ENCODE results near the gene EXT2. TPM values are rescaled to one million over a fixed set of nuclear protein-coding genes. Genes with fewer than 3 reads are reported as not detected.

EXT2 gene
- total RNA-seq, 1 donor from 2014 or later = 30.7 TPM

DNA sequence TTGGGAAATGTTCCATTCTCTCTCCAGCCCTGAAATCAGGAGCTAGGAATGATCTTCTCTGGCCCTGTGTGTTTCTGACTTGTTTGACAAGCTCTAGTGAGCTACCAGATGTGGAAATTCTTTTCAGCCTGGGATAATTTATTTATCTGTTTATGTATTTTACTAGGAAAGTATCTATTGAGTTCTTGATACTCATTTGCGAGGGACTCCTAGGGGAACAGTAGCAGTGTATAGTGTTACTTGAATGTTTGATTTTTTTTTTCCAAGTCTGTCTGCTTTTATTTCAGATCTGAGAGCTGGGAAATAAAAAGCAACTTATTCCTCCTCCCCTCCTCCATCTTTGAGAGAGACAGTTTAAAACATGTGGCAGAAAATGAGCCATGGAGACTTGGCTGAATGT lies 122.0 kb downstream of the EXT2 start:
- DNase-seq (ENCODE audit: missing footprints) = no peak
- intact Hi-C loops (cut with DNase I) = no loop called here
- no peak for ATAC-seq

DNA sequence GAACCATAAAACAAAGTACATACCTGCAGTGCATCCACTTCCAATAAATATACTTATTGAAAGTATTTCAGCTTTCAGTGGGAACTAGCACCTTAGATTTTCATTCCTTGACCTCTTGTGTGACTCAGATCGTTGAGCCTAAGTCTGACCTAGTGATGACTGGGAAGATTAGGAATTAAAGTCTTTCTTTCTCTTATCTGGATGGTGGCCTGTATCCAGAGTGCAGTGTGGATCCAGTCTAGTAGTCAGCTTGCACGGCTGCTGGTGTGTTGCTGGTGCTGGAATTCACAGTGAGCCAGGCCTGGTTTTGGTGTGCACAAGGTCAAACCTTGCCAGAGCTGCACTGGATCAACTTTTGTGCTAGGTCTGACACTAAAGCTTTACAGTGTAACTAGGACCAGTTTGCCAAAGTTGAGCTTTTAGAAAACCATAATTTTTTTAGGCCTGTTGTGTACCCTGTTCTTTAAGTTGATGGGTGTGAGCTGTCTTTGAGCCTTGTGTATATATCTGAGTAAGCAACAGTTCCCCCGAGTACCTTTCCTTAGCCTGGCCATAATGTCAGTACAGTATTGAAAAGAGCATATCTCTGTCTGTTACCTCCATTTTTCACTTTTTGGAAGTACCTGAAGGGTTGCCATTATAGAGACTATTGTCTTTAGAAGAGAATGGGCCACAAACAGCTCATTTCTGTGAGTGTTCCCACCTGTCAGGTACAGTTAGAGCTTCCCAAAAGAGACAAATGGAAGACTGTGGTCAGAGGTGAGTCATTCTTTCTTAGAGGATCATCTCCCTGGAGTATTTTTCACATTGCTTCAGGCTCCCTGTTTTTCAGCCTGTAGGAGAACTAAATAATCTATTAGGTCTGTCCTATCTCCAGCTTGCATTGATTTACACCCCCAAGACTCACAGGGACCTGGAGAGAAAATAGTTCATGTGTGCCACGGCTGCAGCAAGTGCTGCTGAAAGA lies 124.6 kb downstream of the EXT2 start:
- ATAC-seq (no peak), DNase-seq (ENCODE audit: missing footprints) (no peak)
- intact Hi-C loops (cut with DNase I) = no loop called here

DNA sequence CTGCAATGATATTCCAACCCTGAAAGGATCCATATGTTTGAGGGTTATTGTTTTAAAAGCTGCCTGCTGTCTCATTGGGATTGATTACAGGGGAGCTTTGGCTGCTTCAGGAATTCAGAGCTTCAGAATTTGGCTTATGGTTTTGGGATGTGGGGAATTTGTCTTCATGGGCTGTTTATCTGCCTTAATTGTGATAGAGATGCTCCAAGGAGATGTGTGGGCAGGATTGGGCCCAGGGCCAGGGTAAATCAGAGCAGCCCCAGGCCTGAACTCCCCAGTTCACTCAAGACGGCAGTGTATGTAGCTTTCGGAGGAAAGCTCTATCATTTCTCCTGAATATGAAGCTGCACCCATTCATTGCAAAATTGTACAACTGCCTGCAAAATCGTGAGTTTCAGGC lies 126.0 kb downstream of the EXT2 start:
- DNase-seq (ENCODE audit: missing footprints) = no peak
- no peak for ATAC-seq
- intact Hi-C loops (cut with DNase I) = no loop called here

DNA sequence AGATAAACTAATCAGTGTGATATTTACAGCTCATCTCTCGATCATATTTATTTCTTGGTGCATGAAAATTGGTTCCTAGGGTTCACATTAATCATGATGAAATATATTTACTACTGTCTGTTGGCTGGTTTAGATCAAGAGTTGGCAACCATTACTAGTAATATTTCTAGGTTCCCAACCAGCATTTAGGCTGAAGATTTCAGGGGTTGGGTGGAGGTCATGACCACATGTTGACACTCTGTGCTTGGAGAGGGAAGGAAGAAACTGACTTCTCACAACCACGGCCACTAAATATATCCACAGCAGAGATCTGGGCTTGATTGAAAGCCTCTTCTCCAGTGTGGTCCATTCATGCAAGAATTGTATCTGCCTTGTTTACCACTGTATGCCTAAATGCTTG lies 126.5 kb downstream of the EXT2 start:
- DNase-seq (ENCODE audit: missing footprints) = no peak
- no peak for ATAC-seq
- intact Hi-C loops (cut with DNase I) = no loop called here

DNA sequence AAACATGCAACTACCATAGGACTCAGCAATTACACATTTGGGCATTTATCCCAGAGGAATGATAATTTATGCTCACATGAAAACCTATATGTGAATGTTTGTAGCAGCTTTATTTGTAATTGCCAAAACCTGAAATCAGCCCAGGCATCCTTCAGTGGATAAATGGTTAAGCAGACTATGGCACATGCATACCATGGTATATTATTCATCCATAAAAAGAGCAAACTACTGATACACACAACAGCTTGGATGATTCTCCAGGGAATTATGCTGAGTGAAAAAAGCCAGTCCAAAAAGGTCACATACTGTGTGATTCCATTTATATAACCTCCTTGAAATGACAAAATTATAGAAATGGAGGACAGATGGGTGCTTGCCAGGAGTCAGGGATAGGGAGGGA lies 127.8 kb downstream of the EXT2 start:
- no peak for ATAC-seq
- intact Hi-C loops (cut with DNase I) = no loop called here

DNA sequence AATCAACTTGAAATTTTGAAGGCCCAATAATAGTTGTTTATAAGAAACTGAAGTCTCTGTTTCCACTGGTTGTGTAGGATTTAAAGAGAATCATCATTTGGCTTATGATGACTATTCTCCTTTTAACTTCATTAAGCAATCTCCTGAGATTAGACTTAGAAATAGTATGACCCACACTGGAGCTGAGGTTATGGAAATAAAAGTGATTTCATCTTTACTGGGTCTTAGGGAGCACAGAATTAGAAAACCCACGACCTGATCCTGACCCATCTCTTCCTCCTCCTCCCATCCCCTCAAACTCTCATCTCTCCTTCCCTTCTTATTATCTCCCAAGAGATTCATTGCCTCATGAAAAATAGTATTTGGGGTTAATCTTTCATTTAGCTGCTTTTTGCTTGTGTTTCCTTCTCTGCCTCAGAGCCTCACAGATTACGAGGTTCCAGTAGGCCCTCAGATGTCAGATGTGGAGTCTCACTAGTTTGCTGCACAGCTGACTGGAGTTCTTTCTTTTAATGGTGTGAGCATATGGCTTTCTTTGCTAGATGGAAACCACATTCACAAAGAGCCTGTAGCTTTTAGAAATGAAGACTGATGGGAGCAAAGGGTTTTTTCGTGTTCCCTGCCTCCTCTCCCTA lies 129.5 kb downstream of the EXT2 start:
- DNase-seq (ENCODE audit: missing footprints) (no peak), ATAC-seq (peak; percentile 54)
- intact Hi-C loops (cut with DNase I) = no loop called here

More for the DNA sequence above, 127.8 kb downstream of the EXT2 start:
- no peak for DNase-seq (ENCODE audit: missing footprints)

DNA sequence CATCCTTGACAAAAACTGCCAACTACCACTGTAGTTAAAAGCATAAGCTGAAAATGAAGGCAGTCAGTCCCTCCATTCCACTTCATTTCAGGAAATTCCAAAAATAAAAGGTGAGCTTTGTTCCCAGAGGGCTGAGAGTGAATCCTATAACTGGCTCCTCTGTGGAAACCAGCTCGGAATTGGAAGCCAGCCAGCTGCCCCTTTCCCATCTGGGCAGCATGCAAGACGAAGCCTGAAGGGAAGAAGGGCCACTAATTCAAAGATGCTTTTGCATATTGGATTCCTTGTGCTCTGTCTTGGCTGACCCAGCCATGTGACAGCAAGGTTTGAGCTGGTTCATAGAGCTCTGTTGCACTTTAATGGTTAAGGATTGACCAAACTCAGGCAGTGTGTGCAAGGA lies 131.0 kb downstream of the EXT2 start:
- DNase-seq (ENCODE audit: missing footprints) (no peak), ATAC-seq (no peak)
- intact Hi-C loops (cut with DNase I) = no loop called here

- intact Hi-C loops (cut with DNase I) = no loop called here
- DNase-seq (ENCODE audit: missing footprints) (no peak), ATAC-seq (no peak)
Observed at GRCh38 chr11:44226945-44227344, 131.5 kb downstream of the EXT2 start.

DNA sequence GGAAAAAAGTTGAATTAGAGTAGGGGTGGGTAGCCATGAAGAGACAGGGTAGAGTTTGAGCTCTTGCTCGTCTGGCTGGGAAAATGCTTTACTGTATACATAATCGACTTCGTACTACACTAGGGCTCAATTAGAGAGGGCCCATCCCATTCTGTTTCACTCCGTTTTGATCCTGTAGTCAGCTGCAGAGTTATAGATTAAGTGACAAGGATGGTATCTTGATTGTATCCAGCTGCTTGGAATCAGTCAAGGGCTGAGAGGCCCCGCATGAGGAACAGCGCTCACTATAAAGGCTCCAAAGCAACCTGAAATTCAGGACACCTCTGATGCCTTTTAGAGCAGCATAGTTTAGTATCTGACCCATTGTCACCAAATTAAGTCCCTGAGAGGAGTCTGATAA lies 132.9 kb downstream of the EXT2 start:
- DNase-seq (ENCODE audit: missing footprints) (no peak), ATAC-seq (no peak)
- intact Hi-C loops (cut with DNase I) = no loop called here

GRCh38 chr11:44229098-44229497 lies 133.6 kb downstream of the EXT2 start:
- ATAC-seq (no peak), DNase-seq (ENCODE audit: missing footprints) (no peak)
- intact Hi-C loops (cut with DNase I) = no loop called here

GRCh38 chr11:44229624-44230023 lies 134.1 kb downstream of the EXT2 start:
- no peak for ATAC-seq
- intact Hi-C loops (cut with DNase I) = no loop called here
- DNase-seq (ENCODE audit: missing footprints) = no peak

- intact Hi-C loops (cut with DNase I) = no loop called here
- no peak for DNase-seq (ENCODE audit: missing footprints)
- ATAC-seq = peak; percentile 79
Observed at GRCh38 chr11:44235765-44236201, 140.3 kb downstream of the EXT2 start.

DNA sequence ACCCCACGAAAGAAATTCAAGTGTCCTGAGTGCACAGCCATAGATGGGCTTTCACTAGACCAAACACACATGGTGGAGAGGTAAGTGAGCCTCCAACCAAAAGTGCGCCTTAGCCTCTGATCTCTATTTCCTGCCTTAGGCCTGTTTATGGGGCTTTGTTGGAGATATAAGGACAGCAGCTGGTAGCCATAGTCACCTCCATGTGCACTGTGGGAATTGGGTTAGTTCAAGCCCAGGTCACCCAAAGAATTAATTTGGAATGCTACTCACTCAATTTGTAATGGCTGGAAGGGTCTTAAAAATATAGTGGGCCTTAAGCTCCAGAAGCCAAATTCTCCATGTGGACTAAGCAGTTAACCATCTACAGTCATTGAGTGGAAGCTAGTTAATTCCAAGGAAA lies 140.8 kb downstream of the EXT2 start:
- DNase-seq (ENCODE audit: missing footprints) (no peak), ATAC-seq (no peak)
- intact Hi-C loops (cut with DNase I) = no loop called here

DNA sequence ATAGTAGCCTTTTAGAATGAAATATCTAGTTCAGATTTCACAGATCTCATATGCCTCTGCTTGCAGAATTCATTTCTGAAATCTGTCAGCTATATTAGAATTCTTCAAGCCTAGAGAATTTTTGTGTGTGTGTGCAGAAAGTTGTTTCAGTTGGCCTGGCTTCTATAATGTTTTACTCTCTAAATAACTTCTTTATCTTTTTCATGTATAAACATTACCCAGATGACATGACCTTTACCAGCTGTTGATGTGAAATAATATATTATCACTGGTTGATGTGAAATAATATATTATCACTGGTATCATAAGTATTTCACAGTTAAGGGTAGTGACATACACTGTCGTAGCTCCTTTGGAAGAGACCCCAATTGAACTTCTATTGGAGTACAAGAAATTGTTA lies 141.7 kb downstream of the EXT2 start:
- no peak for DNase-seq (ENCODE audit: missing footprints)
- intact Hi-C loops (cut with DNase I) = no loop called here
- no peak for ATAC-seq

- ATAC-seq = peak; percentile 90
- intact Hi-C loops (cut with DNase I) = loop anchor here (10.0 kb wide), 1 partner anchor 97 kb away; no protein-coding TSS in a partner anchor
- peak; percentile 70 for DNase-seq (ENCODE audit: missing footprints)
Observed at GRCh38 chr11:44241851-44242250, 146.4 kb downstream of the EXT2 start.

GRCh38 chr11:44243086-44243485 lies 147.6 kb downstream of the EXT2 start:
- no peak for DNase-seq (ENCODE audit: missing footprints)
- intact Hi-C loops (cut with DNase I) = loop anchor here (10.0 kb wide), 1 partner anchor 98 kb away; no protein-coding TSS in a partner anchor
- ATAC-seq = no peak

- intact Hi-C loops (cut with DNase I) = loop anchor here (10.0 kb wide), 1 partner anchor 99 kb away; no protein-coding TSS in a partner anchor
- no peak for DNase-seq (ENCODE audit: missing footprints)
- no peak for ATAC-seq
Observed at GRCh38 chr11:44243595-44244343, 148.3 kb downstream of the EXT2 start.

- no peak for ATAC-seq
- DNase-seq (ENCODE audit: missing footprints) = no peak
- intact Hi-C loops (cut with DNase I) = loop anchor here (10.0 kb wide), 1 partner anchor 100 kb away; no protein-coding TSS in a partner anchor
Observed at GRCh38 chr11:44244639-44245310, 149.3 kb downstream of the EXT2 start.

- ATAC-seq (peak; percentile 57), DNase-seq (ENCODE audit: missing footprints) (no peak)
- intact Hi-C loops (cut with DNase I) = loop anchor here (10.0 kb wide), 1 partner anchor 102 kb away; no protein-coding TSS in a partner anchor
Observed at GRCh38 chr11:44246726-44247125, 151.2 kb downstream of the EXT2 start.
